OCI-LY3 (cell line): ENCODE results near the gene TSC22D1.

Experiments used
- H2AFZ ChIP-seq: fragments of 200-600, 300-600 bp; shearing (Covaris generic); 2 replicates; pipeline ENCODE4 v1.6.0; 2014; ENCODE audit warnings: antibody characterized with exemption, low read depth, low read length
- H3K27ac ChIP-seq: fragments of 200-600, 300-600 bp; sonication (generic); 2 replicates; pipeline ENCODE4 v1.5.1; 2014; ENCODE audit warnings: mild to moderate bottlenecking, low read length, moderate library complexity, mixed read lengths
- H3K27me3 ChIP-seq: fragments of 200-600, 300-600 bp; sonication (generic); 2 replicates; pipeline ENCODE4 v1.6.1; 2014; ENCODE audit warnings: low read depth, low read length, mixed read lengths
- H3K36me3 ChIP-seq: fragments of 200-600, 300-600 bp; sonication (generic); replicated peaks from 2 replicates; pipeline ENCODE3; 2014; ENCODE audit warnings: low read depth, low read length, mixed read lengths
- H3K4me1 ChIP-seq: fragments of 300-600, 200-600 bp; sonication (generic); 2 replicates; pipeline ENCODE4 v1.6.1; 2014; ENCODE audit warnings: low read length, mixed read lengths
- H3K4me2 ChIP-seq: fragments of 200-600, 300-600 bp; sonication (generic); 2 replicates; pipeline ENCODE4 v1.6.1; 2014; ENCODE audit warnings: low read length, mixed read lengths
- H3K4me3 ChIP-seq: fragments of 300-600, 200-600 bp; sonication (generic); 2 replicates; pipeline ENCODE4 v1.5.1; 2014; ENCODE audit warnings: antibody characterized with exemption, mild to moderate bottlenecking, low read length, moderate library complexity
- H3K79me2 ChIP-seq: fragments of 300-600, 200-600 bp; shearing (Covaris generic); 2 replicates; pipeline ENCODE4 v1.6.1; 2014; ENCODE audit warnings: mild to moderate bottlenecking, low read length, mixed read lengths
- H3K9ac ChIP-seq: fragments of 300-600, 200-600 bp; shearing (Covaris generic); 2 replicates; pipeline ENCODE4 v1.6.0; 2014; ENCODE audit warnings: mild to moderate bottlenecking, low read length, moderate library complexity
- H3K9me3 ChIP-seq: fragments of 200-600, 300-600 bp; shearing (Covaris generic); 2 replicates; pipeline ENCODE4 v1.6.1; 2014; ENCODE audit warnings: low read length, mixed read lengths; ENCODE audit not compliant: insufficient read depth
- H4K20me1 ChIP-seq: fragments of 200-600, 300-600 bp; sonication (generic); 2 replicates; pipeline ENCODE4 v1.6.1; 2016; ENCODE audit warnings: low read length, mixed read lengths; ENCODE audit not compliant: insufficient read depth
- CTCF ChIP-seq: fragments of 200-600, 300-600 bp; sonication (generic); IDR thresholded peaks from 2 replicates; pipeline ENCODE4 v1.5.1; 2014; ENCODE audit warnings: antibody characterized with exemption, low read length, low read depth
- EZH2phosphoT487 ChIP-seq: fragments of 200-600 bp; shearing (Covaris generic); IDR thresholded peaks from 2 replicates; pipeline ENCODE4 v1.6.1; 2018; ENCODE audit warnings: antibody characterized with exemption, mixed run types, low read depth

The TSC22D1 gene

GRCh38 chr13:44422755-44423643, 153.1 kb downstream of the TSC22D1 start:
- H2AFZ ChIP-seq = no peak overlapping the region
- no peak overlapping the region for H3K27ac ChIP-seq
- peaks cover 20% of the 10 kb centered on the region for H3K27me3 ChIP-seq
- H3K4me3 ChIP-seq = no peak overlapping the region
- no peak for TF ChIP-seq EZH2phosphoT487
- TF ChIP-seq CTCF = no peak
- peaks cover 2% of the 10 kb centered on the region for H3K4me1 ChIP-seq
- no peak overlapping the region for H3K4me2 ChIP-seq
- peaks cover 2% of the 10 kb centered on the region for H3K36me3 ChIP-seq
- no peaks in the 10 kb centered on the region for H3K79me2 ChIP-seq
- H4K20me1 ChIP-seq = no peaks in the 10 kb centered on the region
- H3K9ac ChIP-seq = no peak overlapping the region
- no peaks in the 10 kb centered on the region for H3K9me3 ChIP-seq

GRCh38 chr13:44421853-44422525, 154.1 kb downstream of the TSC22D1 start:
- no peak overlapping the region for H2AFZ ChIP-seq
- no peak overlapping the region for H3K4me2 ChIP-seq
- no peaks in the 10 kb centered on the region for H3K79me2 ChIP-seq
- H3K9me3 ChIP-seq = no peaks in the 10 kb centered on the region
- H4K20me1 ChIP-seq = no peaks in the 10 kb centered on the region
- TF ChIP-seq EZH2phosphoT487 = no peak
- TF ChIP-seq CTCF = no peak
- H3K4me3 ChIP-seq = no peak overlapping the region
- H3K27ac ChIP-seq = no peak overlapping the region
- H3K4me1 ChIP-seq = peaks cover 6% of the 10 kb centered on the region
- H3K9ac ChIP-seq = no peak overlapping the region
- peaks cover 20% of the 10 kb centered on the region for H3K27me3 ChIP-seq
- no peaks in the 10 kb centered on the region for H3K36me3 ChIP-seq

GRCh38 chr13:44420376-44421220, 155.5 kb downstream of the TSC22D1 start:
- Histone ChIP-seq H3K36me3 (no peaks in the 10 kb centered on the region), H3K79me2 (no peaks in the 10 kb centered on the region), H3K4me2 (no peak overlapping the region), H3K27ac (no peak overlapping the region), H3K27me3 (peaks cover 20% of the 10 kb centered on the region), H2AFZ (no peak overlapping the region), H3K4me1 (peaks cover 6% of the 10 kb centered on the region), H4K20me1 (no peaks in the 10 kb centered on the region), H3K9ac (no peak overlapping the region), H3K9me3 (no peaks in the 10 kb centered on the region), H3K4me3 (no peak overlapping the region)
- no peak for TF ChIP-seq EZH2phosphoT487
- TF ChIP-seq CTCF = no peak
